ENCODE results near the gene EPHB1. TPM values are rescaled to one million over a fixed set of nuclear protein-coding genes. Genes with fewer than 3 reads are reported as not detected.

The EPHB1 gene
- total RNA-seq, 1 donor from 2014 or later, result 3.8 TPM

DNA sequence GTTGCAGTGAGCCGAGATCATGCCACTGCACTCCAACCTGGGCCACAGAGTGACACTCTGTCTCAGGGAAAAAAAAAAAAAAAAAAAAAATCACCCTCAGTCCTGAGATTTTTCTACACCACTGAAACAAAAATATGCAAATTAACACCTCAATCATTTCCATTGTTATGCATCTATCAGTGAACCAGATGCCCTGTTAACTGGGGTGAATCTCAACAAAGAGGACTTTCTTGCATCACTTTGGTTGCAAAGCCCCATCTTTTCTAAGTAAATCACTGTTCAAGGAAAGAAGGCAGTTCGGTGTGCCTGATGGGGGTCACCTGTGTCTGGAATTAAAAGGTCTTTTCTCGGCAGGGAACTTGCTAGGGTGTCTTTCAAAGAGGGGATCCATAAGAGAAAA lies 421.6 kb downstream of the EPHB1 start:
- ATAC-seq (ENCODE audit: low read depth) (no peak), DNase-seq (no peak)
- intact Hi-C loops (cut with micrococcal nuclease), result no loop called here
- Mint-ChIP-seq H3K4me1 (no peaks in the 10 kb centered on the region), H3K36me3 (ENCODE audit: low read depth) (no peaks in the 10 kb centered on the region), H3K27me3 (no peaks in the 10 kb centered on the region), H3K9me3 (peaks cover 3% of the 10 kb centered on the region), H3K4me3 (no peak overlapping the region), H3K27ac (no peak overlapping the region)
- POLR2A ChIA-PET, result no interaction called here
- TF ChIP-seq, protein P1, sequence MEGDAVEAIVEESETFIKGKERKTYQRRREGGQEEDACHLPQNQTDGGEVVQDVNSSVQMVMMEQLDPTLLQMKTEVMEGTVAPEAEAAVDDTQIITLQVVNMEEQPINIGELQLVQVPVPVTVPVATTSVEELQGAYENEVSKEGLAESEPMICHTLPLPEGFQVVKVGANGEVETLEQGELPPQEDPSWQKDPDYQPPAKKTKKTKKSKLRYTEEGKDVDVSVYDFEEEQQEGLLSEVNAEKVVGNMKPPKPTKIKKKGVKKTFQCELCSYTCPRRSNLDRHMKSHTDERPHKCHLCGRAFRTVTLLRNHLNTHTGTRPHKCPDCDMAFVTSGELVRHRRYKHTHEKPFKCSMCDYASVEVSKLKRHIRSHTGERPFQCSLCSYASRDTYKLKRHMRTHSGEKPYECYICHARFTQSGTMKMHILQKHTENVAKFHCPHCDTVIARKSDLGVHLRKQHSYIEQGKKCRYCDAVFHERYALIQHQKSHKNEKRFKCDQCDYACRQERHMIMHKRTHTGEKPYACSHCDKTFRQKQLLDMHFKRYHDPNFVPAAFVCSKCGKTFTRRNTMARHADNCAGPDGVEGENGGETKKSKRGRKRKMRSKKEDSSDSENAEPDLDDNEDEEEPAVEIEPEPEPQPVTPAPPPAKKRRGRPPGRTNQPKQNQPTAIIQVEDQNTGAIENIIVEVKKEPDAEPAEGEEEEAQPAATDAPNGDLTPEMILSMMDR (IDR thresholded peaks at IDR 0.05), result no peak
- CTCF ChIA-PET, result no interaction called here

DNA sequence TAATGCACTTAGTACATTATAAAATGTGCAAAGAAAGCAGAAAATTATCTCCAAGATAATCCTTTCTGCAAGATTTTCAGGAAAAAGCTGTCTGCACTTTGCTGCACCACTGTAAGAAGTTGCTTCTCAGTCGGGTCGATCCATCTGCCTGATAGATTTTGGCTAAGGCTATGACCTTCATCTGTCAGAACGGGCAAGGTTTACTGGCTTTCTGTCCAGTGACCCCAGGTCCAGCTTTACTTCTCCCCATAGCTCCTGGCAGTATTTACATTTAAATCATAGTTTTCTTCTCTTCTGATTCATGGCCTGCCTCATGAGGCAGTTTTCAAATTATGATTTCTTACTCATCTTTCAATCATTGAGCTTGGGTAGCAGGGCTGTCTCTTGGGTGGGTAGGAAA lies 422.7 kb downstream of the EPHB1 start:
- Mint-ChIP-seq H3K27me3 (no peaks in the 10 kb centered on the region), H3K27ac (no peak overlapping the region), H3K4me3 (no peak overlapping the region), H3K36me3 (ENCODE audit: low read depth) (no peaks in the 10 kb centered on the region), H3K9me3 (peaks cover 3% of the 10 kb centered on the region), H3K4me1 (no peaks in the 10 kb centered on the region)
- no peak for DNase-seq
- TF ChIP-seq, protein P1 (IDR thresholded peaks at IDR 0.05), result no peak
- ChIA-PET POLR2A (no interaction called here), CTCF (no interaction called here)
- intact Hi-C loops (cut with micrococcal nuclease), result no loop called here
- ATAC-seq (ENCODE audit: low read depth), result no peak

DNA sequence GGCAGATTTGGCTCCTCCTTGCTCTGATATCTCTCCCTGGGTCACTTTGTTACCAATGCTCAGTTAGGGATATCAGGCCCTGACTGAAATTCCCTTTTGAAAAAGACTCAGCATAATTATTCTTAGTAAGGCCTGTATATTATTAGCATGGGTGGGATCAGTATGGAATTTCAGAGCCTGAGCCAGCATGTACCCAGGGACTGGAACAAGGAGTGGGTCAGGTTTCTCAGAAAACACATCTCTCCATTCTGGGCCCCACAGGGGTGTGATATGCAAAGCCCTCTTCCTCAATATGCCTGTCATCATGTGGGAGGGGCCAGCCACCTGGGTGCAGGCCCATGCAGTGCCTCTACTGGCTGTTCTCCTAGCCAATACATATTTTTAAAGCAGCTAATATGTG lies 423.2 kb downstream of the EPHB1 start:
- intact Hi-C loops (cut with micrococcal nuclease), result no loop called here
- TF ChIP-seq, protein P1 (IDR thresholded peaks at IDR 0.05), result no peak
- no peak overlapping the region for H3K27ac Mint-ChIP-seq
- H3K36me3 Mint-ChIP-seq (ENCODE audit: low read depth), result no peaks in the 10 kb centered on the region
- ATAC-seq (ENCODE audit: low read depth), result no peak
- DNase-seq, result no peak
- no peak overlapping the region for H3K4me3 Mint-ChIP-seq
- POLR2A ChIA-PET, result no interaction called here
- no peaks in the 10 kb centered on the region for H3K4me1 Mint-ChIP-seq
- peaks cover 3% of the 10 kb centered on the region for H3K9me3 Mint-ChIP-seq
- CTCF ChIA-PET, result no interaction called here
- no peaks in the 10 kb centered on the region for H3K27me3 Mint-ChIP-seq

DNA sequence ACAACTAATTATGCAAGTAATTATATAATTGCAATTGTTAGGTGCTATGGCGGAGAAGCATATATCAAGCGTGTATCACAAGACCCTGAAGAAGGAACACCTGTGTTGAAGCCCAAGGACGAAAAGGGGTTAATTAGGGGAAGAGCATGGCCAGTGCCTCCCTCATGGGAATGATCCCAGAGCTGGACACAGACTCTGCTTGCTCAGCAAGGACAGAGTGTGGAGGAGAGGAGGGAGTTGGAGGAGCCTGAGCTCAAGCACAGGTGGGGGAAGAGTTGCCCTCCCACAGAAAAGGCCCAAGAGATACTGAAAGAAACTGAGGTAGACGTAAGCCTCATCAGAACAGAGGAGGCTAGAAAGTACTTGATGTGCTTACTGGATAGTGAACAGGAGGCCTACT lies 423.7 kb downstream of the EPHB1 start:
- Mint-ChIP-seq H3K36me3 (ENCODE audit: low read depth) (no peaks in the 10 kb centered on the region), H3K9me3 (peaks cover 3% of the 10 kb centered on the region), H3K4me1 (no peaks in the 10 kb centered on the region), H3K27ac (no peak overlapping the region), H3K4me3 (no peak overlapping the region), H3K27me3 (no peaks in the 10 kb centered on the region)
- CTCF ChIA-PET, result no interaction called here
- POLR2A ChIA-PET, result no interaction called here
- intact Hi-C loops (cut with micrococcal nuclease), result no loop called here
- TF ChIP-seq, protein P1 (IDR thresholded peaks at IDR 0.05), result no peak
- ATAC-seq (ENCODE audit: low read depth), result no peak
- no peak for DNase-seq

DNA sequence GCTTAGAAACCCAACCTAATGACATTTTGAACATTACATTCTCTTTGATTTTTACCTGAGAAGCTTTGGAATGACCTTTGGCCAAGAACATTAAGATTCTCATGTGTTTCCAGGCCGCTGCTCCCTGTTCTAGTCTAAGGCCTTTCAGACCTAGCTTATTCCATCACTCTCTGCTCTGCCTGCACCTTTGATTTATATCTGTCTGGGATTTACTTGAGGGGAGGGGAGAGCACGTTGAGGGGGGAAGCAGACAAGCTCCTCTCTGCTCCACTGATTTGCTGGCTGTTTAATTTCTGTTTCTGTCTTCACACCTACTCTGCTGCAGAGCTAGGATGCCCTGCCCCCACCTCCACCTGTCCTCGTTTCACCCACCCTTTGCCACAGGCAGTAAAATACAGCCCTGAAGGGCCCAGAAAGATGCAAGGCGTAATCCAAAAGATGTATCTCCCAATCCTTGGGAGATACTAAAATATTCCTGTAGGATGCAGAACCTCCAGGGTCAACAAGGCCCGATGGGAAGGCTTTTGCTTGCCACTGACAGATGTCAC lies 429.8 kb downstream of the EPHB1 start:
- TF ChIP-seq, protein P1 (IDR thresholded peaks at IDR 0.05), result no peak
- Mint-ChIP-seq H3K4me3 (no peak overlapping the region), H3K9me3 (no peaks in the 10 kb centered on the region), H3K27ac (no peak overlapping the region), H3K27me3 (no peaks in the 10 kb centered on the region), H3K4me1 (no peaks in the 10 kb centered on the region), H3K36me3 (ENCODE audit: low read depth) (no peaks in the 10 kb centered on the region)
- intact Hi-C loops (cut with micrococcal nuclease), result no loop called here
- ChIA-PET POLR2A (no interaction called here), CTCF (no interaction called here)
- DNase-seq, result no peak
- ATAC-seq (ENCODE audit: low read depth), result no peak
